ENCODE measurements around the gene RPL15.

Gene RPL15

DNA sequence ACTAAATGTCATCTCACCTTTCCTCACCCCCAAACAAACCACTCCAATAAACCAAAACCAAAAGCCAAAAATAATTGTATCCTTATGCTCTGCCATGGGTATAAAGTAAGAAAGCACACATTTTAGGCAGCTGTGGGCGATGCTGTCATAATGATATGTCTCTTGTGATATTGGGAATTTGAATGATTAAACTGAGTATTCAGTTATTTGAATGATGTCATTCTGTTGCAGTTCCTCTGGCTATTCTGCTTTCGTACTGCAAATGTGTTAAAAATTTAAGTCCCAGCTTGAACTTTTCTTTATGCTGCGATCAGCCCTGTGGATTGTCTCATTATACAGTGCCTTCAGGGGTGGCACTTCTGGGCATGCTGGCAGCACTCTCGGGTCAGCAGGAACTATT lies 17.3 kb downstream of the RPL15 start:
- no peak for DNase-seq

DNA sequence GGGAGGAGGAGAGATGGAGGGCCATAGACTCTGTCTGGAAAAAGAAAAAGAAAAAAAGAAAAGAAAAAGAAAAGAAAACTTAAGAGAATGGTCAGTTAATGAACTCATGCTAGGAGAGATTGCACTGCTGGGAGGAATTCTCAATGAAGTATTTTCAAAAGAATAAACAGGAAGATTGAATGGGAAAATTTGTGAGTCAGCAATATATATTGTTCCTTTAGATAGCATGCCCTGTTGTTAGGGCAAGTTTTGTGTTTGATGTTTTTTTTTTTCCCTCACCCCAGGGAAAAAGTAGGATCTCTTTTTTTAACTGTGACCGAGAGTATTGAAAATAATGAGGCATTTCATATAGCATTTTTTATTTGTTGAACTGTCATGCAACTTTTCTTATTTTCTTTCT lies 20.4 kb downstream of the RPL15 start:
- no peak for DNase-seq

DNA sequence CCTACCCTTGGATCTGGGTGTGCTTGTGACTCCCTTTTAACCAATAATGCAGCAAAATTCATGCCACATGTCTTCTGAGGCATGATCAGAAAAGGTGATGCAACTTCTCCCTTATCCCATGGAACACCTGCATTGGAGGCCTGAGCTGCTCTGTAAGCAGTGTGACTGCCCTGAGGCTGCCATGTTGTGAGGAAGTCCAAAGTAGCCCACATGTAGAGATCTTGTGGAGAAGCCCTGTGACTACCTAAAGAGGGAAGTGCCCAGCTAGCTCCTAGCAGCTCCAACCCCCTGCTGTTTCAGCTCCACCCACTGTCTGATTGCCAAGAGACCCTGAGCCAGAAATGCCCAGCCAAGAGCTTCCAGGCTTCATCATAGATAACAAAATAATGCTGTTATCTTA lies 21.8 kb downstream of the RPL15 start:
- no peak for DNase-seq

DNA sequence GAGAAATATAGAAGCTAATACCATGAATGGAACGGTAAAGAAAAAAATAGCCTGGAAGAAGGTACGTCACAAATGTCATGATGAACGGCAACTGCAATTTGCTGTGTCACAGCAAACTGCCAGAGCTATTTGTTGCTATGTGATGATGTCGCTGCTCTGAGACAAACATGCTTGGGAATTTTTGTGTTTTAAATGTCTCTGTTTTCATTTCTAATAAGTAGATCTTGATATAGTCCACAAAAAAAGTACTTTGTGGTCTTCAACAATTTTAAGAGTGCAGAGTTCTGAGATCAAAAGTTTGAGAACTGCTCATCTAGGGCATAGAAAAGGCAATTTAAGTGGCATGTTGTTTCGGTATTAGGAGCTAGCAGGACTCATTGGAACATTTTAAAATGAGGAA lies 23.8 kb downstream of the RPL15 start:
- DNase-seq = no peak

DNA sequence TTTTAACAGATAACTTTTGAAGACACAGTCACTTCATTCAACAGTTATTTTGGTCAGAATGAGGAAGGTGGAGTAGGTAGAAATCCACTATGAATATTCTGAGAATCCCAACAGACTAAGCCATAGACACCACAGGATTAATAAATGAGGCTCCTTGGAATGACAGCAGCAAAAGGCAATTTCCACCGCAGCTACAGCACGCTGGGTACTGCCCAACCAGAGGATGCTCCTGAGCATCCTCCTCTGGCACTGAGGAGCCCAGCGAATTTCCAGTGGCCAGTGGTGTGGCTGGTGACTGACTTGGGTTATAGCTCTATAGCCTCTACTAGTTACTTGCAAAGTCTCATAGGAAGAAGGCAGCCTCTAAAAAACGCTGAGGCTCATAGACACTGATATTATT lies 24.5 kb downstream of the RPL15 start:
- no peak for DNase-seq

DNA sequence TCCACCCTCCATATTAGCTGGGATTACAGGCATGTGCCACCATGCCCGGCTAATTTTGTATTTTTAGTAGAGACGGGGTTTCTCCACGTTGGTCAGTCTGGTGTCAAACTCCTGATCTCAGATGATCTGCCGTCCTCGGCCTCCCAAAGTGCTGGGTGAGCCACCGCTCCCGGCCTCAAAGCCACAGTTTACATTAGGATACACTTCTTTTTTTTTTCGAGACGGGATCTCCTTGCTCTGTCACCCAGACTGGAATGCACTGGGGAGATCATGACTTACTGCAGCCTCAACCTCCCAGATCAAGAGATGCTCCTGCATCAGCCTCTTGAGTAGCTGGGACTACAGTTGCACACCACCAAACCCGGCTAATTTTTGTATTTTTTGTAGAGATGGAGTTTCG lies 25.6 kb downstream of the RPL15 start:
- no peak for DNase-seq

DNA sequence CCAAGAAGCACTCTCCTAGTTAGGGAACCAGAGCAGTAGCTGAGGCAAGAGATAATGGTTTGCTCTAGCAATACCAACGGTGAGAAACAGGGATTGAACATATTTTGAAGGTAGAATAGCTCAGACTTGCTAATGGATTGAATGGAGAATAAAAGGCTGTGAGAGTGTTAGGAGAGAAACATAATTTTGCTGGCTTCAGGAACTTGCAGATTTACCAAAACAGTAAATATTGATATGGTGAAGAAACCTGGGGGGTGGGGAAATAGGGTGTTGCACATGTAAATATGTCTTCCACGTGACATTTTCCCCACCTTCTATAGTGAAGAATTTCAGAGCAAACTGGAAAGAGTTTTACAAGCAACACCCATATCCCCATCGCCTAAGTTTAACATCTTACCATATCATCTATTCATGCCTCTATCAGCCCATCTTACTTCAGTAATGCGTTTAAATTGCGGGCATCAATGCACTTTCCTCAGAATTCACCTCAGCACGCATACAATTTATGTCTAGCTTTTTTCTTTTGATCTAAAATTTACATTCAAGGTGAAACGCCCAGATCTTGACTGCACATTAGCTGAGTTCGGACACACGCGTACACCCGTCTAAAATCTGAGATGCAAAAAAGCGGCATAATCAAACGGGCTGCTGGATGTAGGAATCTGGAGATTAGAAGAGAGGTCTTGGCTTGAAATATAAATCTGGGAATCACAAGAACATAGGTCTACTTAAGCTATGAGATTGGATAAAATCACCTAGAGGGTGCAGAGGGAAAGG lies 27.3 kb downstream of the RPL15 start:
- DNase-seq = no peak

DNA sequence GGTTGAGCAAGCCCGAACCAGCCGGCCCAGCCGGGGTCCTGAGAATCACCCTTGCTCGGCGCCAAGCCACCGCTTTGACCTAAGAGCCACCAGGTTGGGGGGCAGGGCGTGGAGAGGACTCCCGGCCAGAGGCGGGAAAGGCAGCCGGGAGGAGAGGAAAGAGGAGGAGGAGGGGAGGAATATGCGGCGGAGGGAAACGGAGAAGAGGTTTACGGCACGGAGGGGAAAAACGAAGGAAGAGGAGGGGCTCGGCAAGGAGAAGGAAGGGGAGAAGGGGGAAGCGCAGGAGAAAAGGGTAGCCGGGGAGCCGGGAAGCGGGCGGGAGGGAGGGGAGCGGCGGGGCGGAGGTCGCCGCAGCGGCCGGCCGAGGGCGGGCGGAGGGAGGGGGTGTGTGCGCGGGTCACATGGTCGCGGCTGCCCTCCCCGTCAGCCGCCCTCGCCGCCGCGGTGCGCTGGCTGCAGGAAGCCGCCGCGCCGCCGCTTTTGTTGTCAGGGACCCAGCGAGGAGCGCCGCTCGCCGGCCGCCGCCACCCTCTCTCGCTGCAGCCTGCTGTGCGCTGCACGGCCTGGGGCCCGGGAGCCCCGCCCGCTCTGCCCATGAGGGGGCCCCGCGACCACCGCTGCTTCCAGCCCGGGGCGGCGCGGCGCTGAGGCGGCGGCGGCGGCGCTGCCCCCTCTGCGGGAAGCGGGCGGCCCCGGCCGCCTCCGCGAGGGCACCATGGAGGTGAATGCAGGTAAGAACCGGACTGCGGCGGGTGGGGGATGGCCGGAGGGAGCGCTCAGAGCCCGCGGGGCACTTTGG lies 28.1 kb downstream of the RPL15 start, which contains the start of gene NR1D2:
Gene NR1D2, plus strand, starts transcription at position 426 of the 802 bp plus-strand sequence. Its CDS starts 293 bp downstream, at position 719.
- DNase-seq = peak; percentile 57 to 77 (median 70)

DNA sequence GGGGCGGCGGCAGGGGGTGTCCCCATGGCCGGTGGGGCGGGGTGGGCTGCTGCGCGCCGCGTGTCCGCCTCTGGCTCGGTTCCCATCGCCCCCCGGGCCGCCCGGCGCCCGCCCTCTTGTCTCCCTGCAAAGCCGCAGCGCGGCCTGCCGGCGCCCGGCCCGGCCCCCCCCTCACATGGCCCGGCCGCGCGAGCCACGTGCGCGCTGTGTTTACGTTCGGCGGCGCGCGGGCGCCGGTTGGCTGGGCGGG lies 28.7 kb downstream of the RPL15 start:
- no peak for DNase-seq

DNA sequence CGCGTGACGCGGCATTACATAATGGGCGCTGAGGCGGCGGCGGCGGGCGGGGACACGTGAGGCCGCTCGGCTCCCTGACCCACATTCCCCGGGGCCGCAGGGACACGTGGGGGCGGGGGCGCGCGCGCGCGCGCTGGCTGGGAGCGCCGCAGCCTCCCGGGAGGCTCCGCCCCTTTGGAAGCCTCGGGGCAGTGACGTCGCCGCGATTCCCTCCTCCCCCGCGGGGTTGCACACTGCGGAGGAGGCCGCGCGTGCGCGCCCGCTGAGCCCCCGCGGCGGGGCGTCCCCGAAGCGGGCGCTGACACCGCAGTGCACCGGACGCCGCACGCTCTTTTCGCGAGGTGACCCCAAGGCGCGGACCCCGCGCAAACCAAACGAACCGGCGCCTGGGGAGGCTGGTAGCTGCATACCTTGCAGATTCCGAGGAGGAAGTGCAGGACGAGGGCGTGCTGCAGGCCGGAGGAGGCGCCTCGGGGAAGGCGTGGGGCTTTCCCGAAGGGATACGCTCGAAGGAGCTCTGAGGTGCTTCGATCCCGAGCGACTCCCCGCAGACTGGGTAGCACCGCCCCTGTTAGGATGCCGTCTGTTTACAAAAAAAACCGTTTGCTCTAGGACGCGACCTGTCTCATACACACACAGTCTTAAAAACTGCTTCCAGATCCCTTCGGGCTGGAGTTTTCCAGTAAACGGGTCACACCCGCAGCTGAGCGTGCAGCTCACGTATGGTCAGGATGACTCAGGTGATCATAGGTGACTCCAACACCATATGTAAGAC lies 29.2 kb downstream of the RPL15 start:
- peak; percentile 93 to 98 (median 98) for DNase-seq

DNA sequence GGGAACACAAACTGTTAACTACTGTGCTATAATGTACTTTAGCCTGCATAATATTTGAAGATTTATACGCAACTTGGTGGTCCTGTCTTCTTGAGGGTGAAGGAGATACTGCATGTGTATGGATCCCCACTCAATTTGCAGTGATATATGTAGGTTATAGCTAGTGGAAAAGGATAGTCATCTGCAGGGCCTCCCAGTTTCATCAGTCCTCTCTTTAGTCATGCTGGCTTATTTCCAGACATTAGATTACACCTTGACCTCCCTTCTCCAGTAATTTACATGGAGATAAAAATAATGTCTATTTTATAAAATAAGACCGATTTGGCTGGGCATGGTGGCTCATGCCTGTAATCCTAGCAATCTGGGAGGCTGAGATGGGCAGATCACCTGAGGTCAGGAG lies 31.8 kb downstream of the RPL15 start:
- DNase-seq = no peak

DNA sequence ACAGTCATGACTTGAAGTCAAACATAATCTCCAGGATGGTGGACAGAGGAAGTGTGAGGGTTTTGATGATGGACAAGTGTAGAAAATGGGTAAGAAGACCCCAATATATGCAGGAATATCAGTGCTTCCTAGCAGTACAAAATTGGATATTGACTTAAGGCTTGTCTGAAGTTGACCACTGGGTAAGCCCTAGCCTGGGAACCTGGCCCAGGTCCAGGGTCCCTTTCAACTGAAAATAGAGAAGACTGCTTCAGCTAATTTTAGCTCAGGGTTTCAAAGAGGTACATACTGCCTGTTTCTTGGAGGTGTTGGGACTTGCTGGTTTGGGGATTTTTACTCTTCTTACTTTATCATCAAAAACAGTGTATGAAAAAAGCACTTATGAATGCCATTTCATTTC lies 32.9 kb downstream of the RPL15 start:
- no peak for DNase-seq

DNA sequence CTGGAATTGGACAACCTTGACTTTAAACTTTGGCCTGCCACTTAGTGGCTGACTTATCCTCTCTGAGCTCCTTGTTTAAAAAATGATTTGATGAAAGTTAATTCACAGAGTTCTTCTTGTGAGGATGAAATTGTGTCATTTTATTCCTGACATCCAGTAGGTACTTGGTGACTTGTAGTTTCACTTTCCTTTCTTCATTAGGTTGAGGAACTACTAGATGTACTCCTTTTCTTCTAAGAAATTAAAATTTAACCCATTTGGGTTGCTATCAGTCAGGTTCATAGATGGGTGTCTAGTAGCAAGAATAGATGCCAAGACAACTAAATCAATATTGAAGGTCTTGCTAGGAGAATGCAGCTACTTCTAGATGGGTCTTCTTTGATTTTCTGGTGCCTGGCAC lies 33.4 kb downstream of the RPL15 start:
- DNase-seq = no peak

DNA sequence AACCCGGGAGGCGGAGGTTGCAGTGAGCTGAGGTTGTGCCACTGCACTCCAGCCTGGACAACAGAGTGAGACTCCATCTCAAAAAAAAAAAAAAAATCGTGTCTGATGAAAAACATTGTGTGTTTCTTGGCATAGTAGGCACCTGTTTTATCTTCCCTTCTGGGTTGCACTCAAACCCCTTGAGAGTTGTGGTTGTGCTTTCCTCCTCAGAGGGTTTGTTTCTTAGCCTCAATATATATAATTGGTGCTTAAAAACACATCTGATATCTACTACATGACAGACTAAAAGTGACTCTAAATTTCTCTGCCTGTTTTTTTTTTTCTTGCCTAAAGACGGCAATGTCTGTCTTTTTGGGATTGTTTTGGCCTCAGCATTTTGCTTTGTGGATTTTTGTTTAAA lies 35.7 kb downstream of the RPL15 start:
- no peak for DNase-seq

DNA sequence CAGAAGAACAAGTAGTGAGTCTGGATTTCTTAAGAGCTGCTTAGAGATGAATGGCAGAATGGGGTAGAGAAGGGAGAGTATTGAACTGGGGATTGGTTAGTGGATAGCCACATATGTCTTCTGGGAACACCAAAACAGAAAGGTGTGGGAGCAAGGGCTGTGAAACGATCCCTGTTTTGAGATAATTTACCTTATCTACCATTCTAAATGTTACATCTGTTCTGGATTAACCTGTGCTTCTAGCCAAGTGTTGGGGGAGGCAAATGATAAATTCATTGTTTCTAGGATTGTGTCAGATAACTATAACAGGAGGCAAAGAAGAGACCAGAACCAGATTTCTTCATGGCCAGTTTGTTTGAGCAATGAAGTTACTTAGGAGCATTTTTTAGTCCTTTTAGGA lies 36.6 kb downstream of the RPL15 start:
- no peak for DNase-seq

DNA sequence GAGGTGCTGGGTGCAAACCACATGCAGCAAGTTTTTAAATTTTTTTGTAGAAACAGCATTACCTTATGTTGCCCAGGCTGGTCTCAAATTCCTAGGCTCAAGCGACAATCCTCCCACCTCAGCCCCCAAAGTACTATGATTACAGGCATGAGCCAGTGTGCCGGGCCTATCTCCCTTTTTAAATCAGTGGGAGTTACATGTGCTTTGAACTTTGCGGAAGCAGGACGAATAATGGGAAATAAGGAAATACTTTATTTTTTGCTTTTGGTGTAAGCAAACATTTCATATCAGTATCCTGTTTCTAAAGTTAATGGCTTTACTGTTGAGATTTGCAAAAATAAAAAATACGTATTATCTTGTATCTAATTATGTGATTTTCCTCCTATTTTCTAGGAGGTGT lies 37.2 kb downstream of the RPL15 start:
- no peak for DNase-seq

DNA sequence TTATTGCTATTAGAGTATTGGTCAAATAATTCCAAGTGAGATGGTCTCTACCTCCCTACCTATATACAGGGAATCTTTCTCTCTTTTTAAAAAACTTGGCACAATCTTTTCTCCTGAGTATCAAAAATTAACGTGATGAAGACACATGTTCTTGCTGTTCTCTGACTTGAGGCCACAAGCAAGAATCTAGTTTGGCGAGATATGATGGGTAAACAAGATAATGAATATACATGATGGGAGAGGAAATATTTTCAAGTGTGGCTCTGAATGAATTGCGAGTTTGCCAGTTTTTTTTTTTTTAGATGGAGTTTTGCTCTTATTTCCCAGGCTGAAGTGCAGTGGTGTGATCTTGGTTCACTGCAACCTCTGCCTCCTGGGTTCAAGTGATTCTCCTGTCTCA lies 39.8 kb downstream of the RPL15 start:
- no peak for DNase-seq

DNA sequence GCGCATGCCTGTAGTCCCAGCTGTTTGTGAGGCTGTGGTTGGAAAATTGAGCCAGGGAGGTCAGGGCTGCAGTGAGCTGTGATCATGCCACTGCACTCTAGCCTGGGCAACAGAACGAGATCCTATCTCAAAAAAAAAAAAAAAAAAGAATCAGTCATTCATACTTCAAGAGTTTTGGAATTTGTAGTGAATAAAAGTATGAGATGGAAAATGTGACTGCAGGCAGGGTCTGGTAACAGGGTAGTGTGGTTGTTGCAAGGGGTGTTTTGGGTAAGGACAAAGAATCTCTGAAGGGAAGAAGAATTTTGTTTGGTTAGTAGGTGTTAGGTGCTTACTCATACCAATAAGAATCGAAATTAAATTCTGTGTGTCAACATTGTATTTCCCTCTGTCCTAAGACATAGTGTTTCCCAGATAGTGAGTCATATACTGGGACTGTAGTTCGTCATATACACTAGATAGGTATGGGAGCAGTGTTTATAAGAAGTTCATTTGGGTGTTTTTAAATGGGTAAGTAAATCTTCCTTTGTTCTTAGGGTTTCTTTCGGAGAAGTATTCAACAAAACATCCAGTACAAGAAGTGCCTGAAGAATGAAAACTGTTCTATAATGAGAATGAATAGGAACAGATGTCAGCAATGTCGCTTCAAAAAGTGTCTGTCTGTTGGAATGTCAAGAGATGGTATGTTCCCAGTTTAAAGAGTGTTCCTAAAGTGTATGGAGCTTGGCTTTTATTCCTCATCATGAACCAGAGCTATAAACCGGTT lies 42.4 kb downstream of the RPL15 start:
- DNase-seq = no peak

DNA sequence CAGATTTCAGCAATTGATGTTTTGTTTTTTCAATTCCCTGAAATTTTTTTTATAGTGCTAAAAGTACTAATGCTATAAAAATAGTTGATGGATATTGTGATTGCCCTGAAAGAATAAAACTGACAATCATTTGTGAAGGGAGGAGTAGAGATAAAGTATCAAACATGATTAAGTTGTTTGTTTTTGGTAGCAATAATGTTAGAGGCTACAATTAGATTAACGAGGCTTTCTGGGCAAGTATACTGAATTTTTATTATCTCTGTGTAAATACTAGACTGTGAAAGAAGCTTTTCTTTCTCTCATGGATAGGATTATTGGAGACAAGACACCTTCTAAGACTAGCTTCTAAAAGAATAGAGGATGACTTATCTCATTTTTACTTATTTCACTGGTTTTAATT lies 43.7 kb downstream of the RPL15 start:
- no peak for DNase-seq

DNA sequence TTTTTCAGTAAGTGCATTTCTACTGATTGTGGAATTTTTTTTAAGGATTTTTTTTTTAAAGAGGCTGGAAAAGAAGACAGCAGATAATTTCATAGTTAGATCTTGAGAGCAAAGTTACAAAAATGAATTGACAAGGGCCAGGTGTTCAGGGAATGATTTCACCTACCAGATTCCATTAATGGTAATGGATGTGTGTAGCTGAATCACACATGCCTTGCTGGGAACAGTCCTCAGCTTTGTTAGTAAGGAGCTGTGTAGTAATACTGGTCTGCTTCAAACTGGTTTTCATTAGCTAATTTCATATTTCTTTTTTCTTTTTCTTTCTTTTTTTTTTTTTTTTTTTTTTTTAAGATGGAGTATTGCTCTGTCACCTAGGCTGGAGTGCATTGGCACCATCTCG lies 44.1 kb downstream of the RPL15 start:
- no peak for DNase-seq

DNA sequence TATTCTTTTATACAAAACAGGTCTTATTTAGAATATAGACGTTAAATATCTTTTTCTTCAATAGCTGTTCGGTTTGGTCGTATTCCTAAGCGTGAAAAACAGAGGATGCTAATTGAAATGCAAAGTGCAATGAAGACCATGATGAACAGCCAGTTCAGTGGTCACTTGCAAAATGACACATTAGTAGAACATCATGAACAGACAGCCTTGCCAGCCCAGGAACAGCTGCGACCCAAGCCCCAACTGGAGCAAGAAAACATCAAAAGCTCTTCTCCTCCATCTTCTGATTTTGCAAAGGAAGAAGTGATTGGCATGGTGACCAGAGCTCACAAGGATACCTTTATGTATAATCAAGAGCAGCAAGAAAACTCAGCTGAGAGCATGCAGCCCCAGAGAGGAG lies 45.0 kb downstream of the RPL15 start:
- no peak for DNase-seq

DNA sequence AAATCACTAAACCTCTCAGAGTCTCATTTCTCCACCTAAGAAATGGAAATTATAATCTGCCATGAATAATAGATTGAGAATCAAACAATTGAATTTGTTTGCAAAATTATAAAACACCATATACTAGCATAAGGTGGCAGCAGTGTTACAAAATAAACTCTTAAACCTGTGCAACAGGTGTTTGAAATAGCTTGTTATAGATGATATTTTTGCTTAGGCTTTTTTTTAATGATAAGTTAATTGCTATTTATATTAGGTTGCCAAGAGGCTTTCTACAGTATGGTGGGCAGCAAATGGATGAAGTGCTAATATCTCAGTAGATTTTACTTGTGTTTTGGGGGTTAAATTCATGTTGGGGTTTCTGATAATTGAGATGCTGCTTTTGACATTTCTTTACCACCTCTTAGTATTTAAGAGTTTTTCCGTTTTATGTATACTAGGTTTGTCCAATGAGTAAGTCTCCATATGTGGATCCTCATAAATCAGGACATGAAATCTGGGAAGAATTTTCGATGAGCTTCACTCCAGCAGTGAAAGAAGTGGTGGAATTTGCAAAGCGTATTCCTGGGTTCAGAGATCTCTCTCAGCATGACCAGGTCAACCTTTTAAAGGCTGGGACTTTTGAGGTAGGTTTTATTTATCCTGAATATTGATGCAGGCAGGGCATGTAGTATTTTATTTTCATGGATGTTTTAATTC lies 47.8 kb downstream of the RPL15 start:
- no peak for DNase-seq

DNA sequence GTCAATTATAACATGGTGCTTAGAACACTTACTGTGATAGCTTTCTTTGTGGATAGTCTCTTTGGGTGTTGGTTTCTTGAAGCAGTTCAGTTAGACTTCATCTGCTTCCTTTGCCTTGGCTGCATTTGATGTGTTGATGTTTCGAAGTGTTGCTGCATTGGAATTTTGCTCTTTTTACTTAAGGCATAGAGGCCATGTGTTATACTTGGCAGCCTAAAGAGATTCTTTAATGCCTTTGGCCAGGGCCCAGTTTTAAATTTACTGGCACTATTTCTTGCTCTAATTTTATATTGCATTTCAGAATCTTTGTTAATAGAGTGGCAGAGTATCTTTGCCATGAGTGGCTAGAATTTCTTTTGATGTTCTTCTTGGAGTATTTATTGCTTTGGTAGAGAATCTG lies 49.4 kb downstream of the RPL15 start:
- DNase-seq = no peak

All from activated CD4-positive, CD25-positive, alpha-beta regulatory T cell (primary cell).